HepG2 (cell line): ENCODE data around the gene ZNF860. TPM values are rescaled to one million over a fixed set of nuclear protein-coding genes. Genes with fewer than 3 reads are reported as not detected.

ENCODE experiments used
- ATAC-seq: fragments of 200-7000 bp; cut with Tn5 transposase; 3 replicates; pipeline ENCODE4 v1.9.1; 2020; ENCODE audit warnings: mild to moderate bottlenecking, moderate library complexity
- BruUV-seq: library from RNA; stranded (reverse); fragments of 400-500 nt; replicated peaks from 2 replicates; lab custom pipeline; 2021; lab: Mats Ljungman, UMichigan
- CTCF ChIA-PET: fragments of 300-600 bp; formaldehyde crosslinking; extraction: SDS; loops from one replicate; lab custom pipeline; 2021; ENCODE audit warnings: low total read pairs, inconsistent platforms, low intra/inter-chr PET ratio; lab: Yijun Ruan, JAX
- POLR2A ChIA-PET: fragments of 350-600 bp; sonication (Branson Sonifier 250); formaldehyde crosslinking; loops from one replicate; lab custom pipeline; 2020; ENCODE audit warnings: antibody characterized with exemption, inconsistent platforms; lab: Yijun Ruan, JAX
- DNase-seq: peaks from one replicate; pipeline ENCODE4 v3.0.0-alpha.2; 2015; ENCODE audit warnings: low spot score
- FAIRE-seq: peaks from 3 replicates; lab custom pipeline; 2011; peaks lifted over from hg19 to GRCh38; lab: Jason Lieb, UNC
- H2AFZ ChIP-seq: one replicate; pipeline ENCODE4 v1.6.1; 2011; ENCODE audit warnings: low read length, inconsistent platforms
- H3K27ac ChIP-seq: fragments of 300-600 bp; 3 replicates; pipeline ENCODE4 v1.8.0; 2011; ENCODE audit warnings: mixed run types, mild to moderate bottlenecking, mixed read lengths, low read length, inconsistent platforms; ENCODE audit not compliant: insufficient read depth; ENCODE audit errors: extremely low read length
- H3K27me3 ChIP-seq, 2 experiments: fragments of 200-600 bp in 1 of 2; 2 replicates in 1 of 2; 3 replicates in 1 of 2; pipeline versions ENCODE4 v1.6.0 to v1.8.0; 2011; ENCODE audit warnings: low read length in 2 of 2, mild to moderate bottlenecking in 2 of 2, moderate library complexity in 2 of 2, inconsistent platforms in 1 of 2; ENCODE audit not compliant: insufficient read depth in 2 of 2, control insufficient read depth in 1 of 2
- H3K36me3 ChIP-seq, 2 experiments: fragments of 200-600 bp in 1 of 2; replicated peaks in 1 of 2; 2 replicates in 1 of 2; 3 replicates in 1 of 2; pipeline versions ENCODE4 v1.5.1 to v1.8.0; 2011; ENCODE audit warnings: low read length in 2 of 2, inconsistent platforms in 1 of 2; ENCODE audit not compliant: insufficient read depth in 2 of 2, control insufficient read depth in 1 of 2
- H3K4me1 ChIP-seq: 2 replicates; pipeline ENCODE4 v1.5.1; 2012; ENCODE audit warnings: low read length, inconsistent platforms; ENCODE audit not compliant: insufficient read depth
- H3K4me2 ChIP-seq: 2 replicates; pipeline ENCODE4 v1.6.0; 2011; ENCODE audit warnings: low read depth, low read length, inconsistent platforms
- H3K4me3 ChIP-seq, 3 experiments: fragments of 200-600 bp in 1 of 3; sonication (generic), shearing (Covaris generic) in 1 of 3; replicated peaks in 1 of 3; 2 replicates each; pipeline ENCODE4 v1.5.1; 2011 to 2016; ENCODE audit warnings: low read length in 3 of 3, inconsistent platforms in 2 of 3, low read depth in 2 of 3, mild to moderate bottlenecking in 2 of 3, control low read depth in 1 of 3, mixed read lengths in 1 of 3; ENCODE audit not compliant: insufficient read depth in 1 of 3
- H3K79me2 ChIP-seq: one replicate; pipeline ENCODE4 v1.6.1; 2011; ENCODE audit warnings: low read length, inconsistent platforms; ENCODE audit not compliant: insufficient read depth
- H3K9ac ChIP-seq: 2 replicates; pipeline ENCODE4 v1.6.0; 2011; ENCODE audit warnings: mild to moderate bottlenecking, low read depth, low read length, inconsistent platforms; ENCODE audit not compliant: insufficient read depth
- H3K9me3 ChIP-seq: 2 replicates; pipeline ENCODE4 v1.5.1; 2012; ENCODE audit warnings: mild to moderate bottlenecking, low read length
- H4K20me1 ChIP-seq: 2 replicates; pipeline ENCODE4 v1.6.0; 2011; ENCODE audit warnings: inconsistent platforms, mild to moderate bottlenecking, low read length, moderate library complexity; ENCODE audit not compliant: insufficient read depth
- ASH2L ChIP-seq: fragments of 300-600, 200-600 bp; sonication (generic); IDR thresholded peaks from 2 replicates; pipeline ENCODE4 v1.7.0; 2017; ENCODE audit warnings: low read depth, mild to moderate bottlenecking, moderate library complexity, mixed read lengths, low read length; ENCODE audit not compliant: insufficient read length
- ATAD3A ChIP-seq: sonication (generic); formaldehyde crosslinking; IDR thresholded peaks from 2 replicates; pipeline ENCODE4 v1.4.0; 2020; ENCODE audit warnings: missing genetic modification reagents
- DMTF1 ChIP-seq: sonication (generic); formaldehyde crosslinking; IDR thresholded peaks from 2 replicates; pipeline ENCODE4 v1.4.0; 2020; ENCODE audit warnings: mild to moderate bottlenecking, missing genetic modification reagents
- DNMT3B ChIP-seq: conservative IDR thresholded peaks from 2 replicates; pipeline ENCODE4 v1.6.1; 2016; ENCODE audit warnings: missing biosample characterization, control low read depth
- FOXP1 ChIP-seq, 2 experiments: fragments of 450-650 bp in 1 of 2; IDR thresholded peaks; 2 replicates each; pipeline ENCODE4 v1.6.1; 2017 to 2018; ENCODE audit warnings: antibody characterized with exemption in 1 of 2
- HIVEP1 ChIP-seq: sonication (generic); formaldehyde crosslinking; IDR thresholded peaks from 2 replicates; pipeline ENCODE4 v1.4.0; 2020; ENCODE audit warnings: mild to moderate bottlenecking, missing genetic modification reagents
- HNF1B ChIP-seq: sonication (generic); formaldehyde crosslinking; IDR thresholded peaks from 2 replicates; pipeline ENCODE4 v1.5.1; 2020; ENCODE audit warnings: mild to moderate bottlenecking, moderate library complexity, missing genetic modification reagents
- NCOA5 ChIP-seq: sonication (generic); formaldehyde crosslinking; IDR thresholded peaks from 2 replicates; pipeline ENCODE4 v1.4.0; 2020; ENCODE audit warnings: missing genetic modification reagents
- NR1H2 ChIP-seq: sonication (generic); formaldehyde crosslinking; IDR thresholded peaks from 2 replicates; pipeline ENCODE4 v1.8.1; 2022; ENCODE audit warnings: low read depth, missing genetic modification reagents, borderline replicate concordance
- NRL ChIP-seq: sonication (generic); formaldehyde crosslinking; IDR thresholded peaks from 2 replicates; pipeline ENCODE4 v1.5.0; 2020; ENCODE audit warnings: missing genetic modification reagents, mild to moderate bottlenecking, moderate library complexity, borderline replicate concordance
- RXRA ChIP-seq: sonication (generic); formaldehyde crosslinking; IDR thresholded peaks from 2 replicates; pipeline ENCODE4 v1.5.1; 2020; ENCODE audit warnings: missing genetic modification reagents
- TSC22D2 ChIP-seq: sonication (generic); formaldehyde crosslinking; IDR thresholded peaks from 2 replicates; pipeline ENCODE4 v1.5.1; 2020; ENCODE audit warnings: missing genetic modification reagents, mild to moderate bottlenecking, borderline replicate concordance
- YY1 ChIP-seq: IDR thresholded peaks from 2 replicates; pipeline ENCODE4 v1.6.1; 2011; ENCODE audit warnings: low read length, low read depth, moderate library complexity, mild to moderate bottlenecking; ENCODE audit not compliant: insufficient read depth, insufficient replicate concordance
- ZBTB14 ChIP-seq: sonication (generic); formaldehyde crosslinking; IDR thresholded peaks from 2 replicates; pipeline ENCODE4 v1.4.0; 2020; ENCODE audit warnings: missing genetic modification reagents
- ZNF331 ChIP-seq: sonication (generic); formaldehyde crosslinking; IDR thresholded peaks from 2 replicates; pipeline ENCODE4 v1.4.0; 2020; ENCODE audit warnings: missing genetic modification reagents
- ZNF432 ChIP-seq: sonication (generic); formaldehyde crosslinking; IDR thresholded peaks from 2 replicates; pipeline ENCODE4 v1.5.0; 2020; ENCODE audit warnings: missing genetic modification reagents, mild to moderate bottlenecking, borderline replicate concordance
- ZNF501 ChIP-seq: sonication (generic); formaldehyde crosslinking; IDR thresholded peaks from 2 replicates; pipeline ENCODE4 v1.5.1; 2020; ENCODE audit warnings: mild to moderate bottlenecking, moderate library complexity, missing genetic modification reagents
- ZNF598 ChIP-seq: sonication (generic); formaldehyde crosslinking; IDR thresholded peaks from 2 replicates; pipeline ENCODE4 v1.5.1; 2020; ENCODE audit warnings: mild to moderate bottlenecking, missing genetic modification reagents, borderline replicate concordance
- WGBS: methylation state at CpG from one replicate; pipeline ENCODE4 v1.1.6; 2017; ENCODE audit warnings: low lambda C conversion rate; 5-methylcytosine and 5-hydroxymethylcytosine counted together
- in situ Hi-C: cut with HindIII; loops from 2 replicates; pipeline ENCODE4 v1.10.0; 2017; ENCODE audit warnings: low pct_unique_long_range_greater_than_20kb; ENCODE audit not compliant: extremely low pct_ligation_motif_present
- intact Hi-C: fragments of 100-400 bp; cut with micrococcal nuclease; formaldehyde crosslinking; loops from one replicate; pipeline ENCODE4 v1.10.0; 2022; ENCODE audit not compliant: unreplicated experiment
- polyA plus RNA-seq, 8 experiments: library from polyadenylated mRNA; depleted of rRNA in 3 of 8; stranded (reverse) in 7 of 8; unstranded in 1 of 8; fragments of >200 nt; fragmentation: Illumina TruSeq in 4 of 8; extraction: Trizol in 4 of 8; gene quantifications; 2 replicates each; pipeline versions ENCODE4 v1.2.1 to v1.2.3, GENCODE V29; 2011 to 2016; ENCODE audit warnings: low read depth in 4 of 8, missing spikeins in 1 of 8, mixed read lengths in 1 of 8; ENCODE audit not compliant: insufficient read depth in 1 of 8
- total RNA-seq, 5 experiments: library from RNA; depleted of rRNA; stranded (reverse); fragments of >200 nt; fragmentation: Illumina TruSeq; extraction: Trizol; gene quantifications; 2 replicates each; pipeline ENCODE4 v1.2.3, GENCODE V29; 2016; ENCODE audit warnings: low read depth in 1 of 5

ZNF860 gene
- total and polyA plus RNA-seq, 2 of the 13 experiments (the other 11 are each of a cell fraction or from before 2014, with no cell fraction given): 0.55 to 0.73 TPM

GRCh38 chr3:31957106-31957505 lies 24.4 kb upstream of the ZNF860 start:
- Histone ChIP-seq H4K20me1 (no peaks in the 10 kb centered on the region), H3K4me2 (no peak overlapping the region), H3K4me3 (no peak overlapping the region), H3K9me3 (peaks cover 12% of the 10 kb centered on the region), H3K36me3 (peaks cover 0 to 1% of the 10 kb centered on the region in 2 experiments; a peak in 1 of 5 replicates), H3K9ac (no peak overlapping the region), H3K79me2 (peaks cover 68% of the 10 kb centered on the region), H3K27me3 (no peaks in the 10 kb centered on the region), H3K27ac (no peak overlapping the region), H3K4me1 (peaks cover 48% of the 10 kb centered on the region), H2AFZ (no peak overlapping the region)
- TF ChIP-seq NCOA5: no peak
- no peak for TF ChIP-seq ZNF598 (CRISPR knock-in tag)
- TF ChIP-seq ZNF432 (CRISPR knock-in tag): no peak
- no peak for TF ChIP-seq DMTF1 (CRISPR knock-in tag)
- TF ChIP-seq FOXP1 (IDR thresholded peaks at IDR 0.05): no peak
- TF ChIP-seq FOXP1 (CRISPR knock-in tag; IDR thresholded peaks at IDR 0.05): no peak
- no peak for TF ChIP-seq YY1
- TF ChIP-seq DNMT3B: no peak
- no peak for TF ChIP-seq ASH2L
- no peak for TF ChIP-seq TSC22D2 (CRISPR knock-in tag)
- TF ChIP-seq HIVEP1 (CRISPR knock-in tag): no peak
- TF ChIP-seq HNF1B: no peak
- no peak for TF ChIP-seq ZNF331
- no peak for TF ChIP-seq NRL (CRISPR knock-in tag)
- no peak for TF ChIP-seq ZBTB14
- no peak for TF ChIP-seq NR1H2 (CRISPR knock-in tag)
- no peak for TF ChIP-seq ZNF501 (CRISPR knock-in tag)
- no peak for TF ChIP-seq RXRA (CRISPR knock-in tag)
- no peak for TF ChIP-seq ATAD3A
- FAIRE-seq (no peak), ATAC-seq (no peak), DNase-seq (no peak)
- 100% methylated on average over 3 of the region's 3 CpGs for WGBS
- BruUV-seq: no TSS peak
- in situ Hi-C loops (no loop called here), intact Hi-C loops (no loop called here)
- ChIA-PET POLR2A (no interaction called here), CTCF (no interaction called here)
